ENCODE measurements around the gene CLDN16.

DNA sequence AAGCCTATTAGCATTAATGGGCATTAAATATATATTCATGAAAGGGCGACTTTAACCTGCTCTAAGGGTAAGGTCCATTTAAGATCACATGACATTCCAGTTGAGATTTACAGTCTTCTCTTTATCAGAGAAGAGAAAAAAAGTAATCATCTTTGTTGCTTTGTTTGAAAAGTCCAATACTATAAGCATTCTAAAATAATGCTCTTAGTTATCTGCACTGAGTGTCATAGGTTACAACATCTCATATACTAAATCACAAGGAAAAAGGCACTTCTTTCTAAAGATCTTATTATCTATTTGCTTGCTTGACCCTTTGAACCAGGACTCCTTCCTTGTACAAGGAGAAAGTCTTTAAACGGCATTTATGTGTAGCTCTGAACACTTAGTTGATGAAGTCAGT, 60.3 kb downstream of the CLDN16 start:
- TF ChIP-seq, protein P1, sequence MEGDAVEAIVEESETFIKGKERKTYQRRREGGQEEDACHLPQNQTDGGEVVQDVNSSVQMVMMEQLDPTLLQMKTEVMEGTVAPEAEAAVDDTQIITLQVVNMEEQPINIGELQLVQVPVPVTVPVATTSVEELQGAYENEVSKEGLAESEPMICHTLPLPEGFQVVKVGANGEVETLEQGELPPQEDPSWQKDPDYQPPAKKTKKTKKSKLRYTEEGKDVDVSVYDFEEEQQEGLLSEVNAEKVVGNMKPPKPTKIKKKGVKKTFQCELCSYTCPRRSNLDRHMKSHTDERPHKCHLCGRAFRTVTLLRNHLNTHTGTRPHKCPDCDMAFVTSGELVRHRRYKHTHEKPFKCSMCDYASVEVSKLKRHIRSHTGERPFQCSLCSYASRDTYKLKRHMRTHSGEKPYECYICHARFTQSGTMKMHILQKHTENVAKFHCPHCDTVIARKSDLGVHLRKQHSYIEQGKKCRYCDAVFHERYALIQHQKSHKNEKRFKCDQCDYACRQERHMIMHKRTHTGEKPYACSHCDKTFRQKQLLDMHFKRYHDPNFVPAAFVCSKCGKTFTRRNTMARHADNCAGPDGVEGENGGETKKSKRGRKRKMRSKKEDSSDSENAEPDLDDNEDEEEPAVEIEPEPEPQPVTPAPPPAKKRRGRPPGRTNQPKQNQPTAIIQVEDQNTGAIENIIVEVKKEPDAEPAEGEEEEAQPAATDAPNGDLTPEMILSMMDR (IDR thresholded peaks at IDR 0.05) = no peak
- no peak for TF ChIP-seq POLR2A (IDR thresholded peaks at IDR 0.05)
- TF ChIP-seq EP300 (IDR thresholded peaks at IDR 0.05) = no peak
- TF ChIP-seq POLR2AphosphoS5 (IDR thresholded peaks at IDR 0.05) = no peak

Data from gastroesophageal sphincter (tissue), 3 donors.